ENCODE measurements around the gene PIRT. TPM values are rescaled to one million over a fixed set of nuclear protein-coding genes. Genes with fewer than 3 reads are reported as not detected.

Gene PIRT
- total and polyA plus RNA-seq, 2 of the 8 experiments (the other 6 are each of a cell fraction or from before 2014, with no cell fraction given): 0.03 TPM; not detected in 1

GRCh38 chr17:10798910-10799309 lies 39.0 kb downstream of the PIRT start:
- no peak for FAIRE-seq
- 93% methylated on average over 7 of the region's 7 CpGs; no CpG with 5 or more reads in 1 of the 2 experiments for WGBS, 2 experiments (ENCODE audit: extremely low coverage in 1 of 2, insufficient coverage in 1 of 2, insufficient read length in 1 of 2, insufficient replicate concordance in 2 of 2, low coverage in 1 of 2, low lambda C conversion rate in 2 of 2, missing lambda C conversion rate in 1 of 2)
- no peaks in the 10 kb centered on the region for H3K9me3 ChIP-seq (ENCODE audit: insufficient read depth in 2 of 2, low read depth in 1 of 2, low read length in 1 of 2)
- H2BK20ac ChIP-seq (ENCODE audit: low read length): no peak overlapping the region
- no peaks in the 10 kb centered on the region for H3K36me3 ChIP-seq (ENCODE audit: control insufficient read depth in 2 of 4, insufficient read depth in 4 of 4, low read length in 3 of 4)
- POLR2A ChIA-PET (ENCODE audit: partially characterized antibody): interaction anchor here (0.9 to 1.1 kb wide), 2 partner anchors 14 to 22 kb away, joined by 3 to 4 read pairs; no protein-coding TSS in a partner anchor
- no peaks in the 10 kb centered on the region for H3K79me1 ChIP-seq (ENCODE audit: low read depth, low read length)
- no peak overlapping the region for H2AFZ ChIP-seq (ENCODE audit: low read length)
- H4K5ac ChIP-seq (ENCODE audit: insufficient read length, low read depth, low read length): no peak overlapping the region
- peaks cover 0 to 3% (median 1%) of the 10 kb centered on the region in 4 experiments; a peak in 1 of 7 replicates for H3K4me1 ChIP-seq (replicated peaks in 1 of 4; ENCODE audit: control insufficient read depth in 3 of 4, insufficient read depth in 4 of 4, low read length in 3 of 4)
- no peaks in the 10 kb centered on the region for H4K20me1 ChIP-seq (replicated peaks in 1 of 2; ENCODE audit: control insufficient read depth in 1 of 2, insufficient read depth in 2 of 2, low read length in 2 of 2)
- no peak overlapping the region for H4K8ac ChIP-seq (ENCODE audit: extremely low read depth, insufficient read depth, low read length)
- H2BK15ac ChIP-seq (ENCODE audit: low read length): no peak overlapping the region
- H2AK5ac ChIP-seq (ENCODE audit: low read depth, low read length): no peak overlapping the region
- H3K4me2 ChIP-seq (ENCODE audit: insufficient read depth in 1 of 2, low read depth in 2 of 2, low read length in 2 of 2): no peak overlapping the region
- H3K14ac ChIP-seq (ENCODE audit: insufficient read length): no peak overlapping the region
- no peak overlapping the region for H3K23ac ChIP-seq (ENCODE audit: insufficient read length)
- H3K56ac ChIP-seq (replicated peaks; ENCODE audit: insufficient read length, low read depth, low read length): no peak overlapping the region
- DNase-seq (ENCODE audit: low read depth in 1 of 2, low spot score in 2 of 2): no peak
- no peak overlapping the region for H2BK12ac ChIP-seq (ENCODE audit: low read depth, low read length)
- H3K23me2 ChIP-seq (ENCODE audit: low read depth, low read length): no peaks in the 10 kb centered on the region
- H3K4me3 ChIP-seq (ENCODE audit: extremely low read depth in 1 of 4, insufficient read depth in 2 of 4, low read depth in 3 of 4, low read length in 4 of 4): no peak overlapping the region
- H3K79me2 ChIP-seq (ENCODE audit: control insufficient read depth in 1 of 2, insufficient read depth in 2 of 2, low read length in 2 of 2): no peaks in the 10 kb centered on the region
- H2BK120ac ChIP-seq (replicated peaks; ENCODE audit: low read depth, low read length): no peak overlapping the region
- H3K4ac ChIP-seq (replicated peaks; ENCODE audit: insufficient read length, low read depth, low read length): no peak overlapping the region
- H3K9ac ChIP-seq (replicated peaks in 1 of 4; ENCODE audit: extremely low read depth in 1 of 4, low read depth in 3 of 4, low read length in 3 of 4): no peak overlapping the region
- no peak overlapping the region for H3K18ac ChIP-seq (ENCODE audit: extremely low read depth, low read length)
- no peak overlapping the region for H2BK5ac ChIP-seq (ENCODE audit: low read depth, low read length)
- H4K91ac ChIP-seq (replicated peaks; ENCODE audit: insufficient read length, low read length): no peak overlapping the region
- no peaks in the 10 kb centered on the region for H3K27me3 ChIP-seq (replicated peaks in 1 of 4; ENCODE audit: control insufficient read depth in 3 of 4, extremely low read depth in 1 of 4, insufficient read depth in 3 of 4, low read length in 3 of 4)
- TF ChIP-seq NRF1 (IDR thresholded peaks at IDR 0.05; ENCODE audit: low read depth, low read length): no peak
- TF ChIP-seq CREB1 (IDR thresholded peaks at IDR 0.05): no peak
- TF ChIP-seq ZNF274 (IDR thresholded peaks at IDR 0.05; ENCODE audit: borderline replicate concordance, extremely low read depth, low read length): no peak
- TF ChIP-seq NANOG (IDR thresholded peaks at IDR 0.05; ENCODE audit: insufficient read depth, low read depth, low read length, poor library complexity, severe bottlenecking): no peak
- no peak for TF ChIP-seq ASH2L (IDR thresholded peaks at IDR 0.05; ENCODE audit: low read length)
- TF ChIP-seq BRCA1 (IDR thresholded peaks at IDR 0.05; ENCODE audit: low read depth, low read length): no peak
- TF ChIP-seq RAD21 (IDR thresholded peaks at IDR 0.05 in 1 of 2, conservative IDR thresholded peaks at IDR 0.05 in 1 of 2; ENCODE audit: low read depth in 2 of 2, low read length in 2 of 2): no peak
- no peak for TF ChIP-seq KDM4A (IDR thresholded peaks at IDR 0.05; ENCODE audit: low read depth, low read length, severe bottlenecking)
- no peak for TF ChIP-seq GTF2F1 (IDR thresholded peaks at IDR 0.05; ENCODE audit: borderline replicate concordance, low read depth, low read length)
- no peak for TF ChIP-seq EGR1 (IDR thresholded peaks at IDR 0.05; ENCODE audit: borderline replicate concordance, low read depth, low read length)
- TF ChIP-seq SP2 (IDR thresholded peaks at IDR 0.05; ENCODE audit: low read length): no peak
- TF ChIP-seq SRF (IDR thresholded peaks at IDR 0.05; ENCODE audit: low read depth, low read length): no peak
- no peak for TF ChIP-seq RBBP5 (IDR thresholded peaks at IDR 0.05; ENCODE audit: borderline replicate concordance, low read depth, low read length)
- CTCF ChIA-PET (ENCODE audit: partially characterized antibody): interaction anchor here (1.0 to 1.8 kb wide), 5 partner anchors 10 to 62 kb away, joined by 3 to 10 read pairs (median 6); no protein-coding TSS in a partner anchor
- H3K27ac ChIP-seq (ENCODE audit: low read depth, low read length): no peak overlapping the region

Measured in H1 (cell line).